Stomach smooth muscle (tissue), 2 donors: ENCODE measurements around the gene ARVCF.
A peak's percentile ranks its signal among the peaks of the same experiment; 100 is the strongest.

ENCODE experiments used
- H3K27ac ChIP-seq: one replicate; pipeline ENCODE4 v1.7.0; 2013; ENCODE audit warnings: mild to moderate bottlenecking, low read length, inconsistent platforms
- H3K27me3 ChIP-seq, 2 donors: one replicate each; pipeline ENCODE4 v1.7.0; 2013; ENCODE audit warnings: low read length in 2 of 2; ENCODE audit not compliant: insufficient read depth in 2 of 2, control insufficient read depth in 1 of 2
- H3K36me3 ChIP-seq, 2 donors: one replicate each; pipeline ENCODE4 v1.7.0; 2013; ENCODE audit warnings: low read length in 2 of 2; ENCODE audit not compliant: control insufficient read depth in 2 of 2, insufficient read depth in 2 of 2
- H3K4me1 ChIP-seq: one replicate; pipeline ENCODE4 v1.7.0; 2013; ENCODE audit warnings: low read length; ENCODE audit not compliant: control insufficient read depth, insufficient read depth
- H3K4me3 ChIP-seq, 2 donors: one replicate each; pipeline ENCODE4 v1.7.0; 2013; ENCODE audit warnings: low read length in 2 of 2
- H3K9ac ChIP-seq, 2 donors: one replicate each; pipeline ENCODE4 v1.7.0; 2013; ENCODE audit warnings: low read length in 2 of 2, mild to moderate bottlenecking in 1 of 2
- H3K9me3 ChIP-seq, 2 donors: one replicate each; pipeline ENCODE4 v1.7.0; 2013; ENCODE audit warnings: low read length in 2 of 2; ENCODE audit not compliant: control insufficient read depth in 2 of 2
- donor health status: healthy.
- donor health status: Pancreatic carcinoma.

The ARVCF gene, protein sequence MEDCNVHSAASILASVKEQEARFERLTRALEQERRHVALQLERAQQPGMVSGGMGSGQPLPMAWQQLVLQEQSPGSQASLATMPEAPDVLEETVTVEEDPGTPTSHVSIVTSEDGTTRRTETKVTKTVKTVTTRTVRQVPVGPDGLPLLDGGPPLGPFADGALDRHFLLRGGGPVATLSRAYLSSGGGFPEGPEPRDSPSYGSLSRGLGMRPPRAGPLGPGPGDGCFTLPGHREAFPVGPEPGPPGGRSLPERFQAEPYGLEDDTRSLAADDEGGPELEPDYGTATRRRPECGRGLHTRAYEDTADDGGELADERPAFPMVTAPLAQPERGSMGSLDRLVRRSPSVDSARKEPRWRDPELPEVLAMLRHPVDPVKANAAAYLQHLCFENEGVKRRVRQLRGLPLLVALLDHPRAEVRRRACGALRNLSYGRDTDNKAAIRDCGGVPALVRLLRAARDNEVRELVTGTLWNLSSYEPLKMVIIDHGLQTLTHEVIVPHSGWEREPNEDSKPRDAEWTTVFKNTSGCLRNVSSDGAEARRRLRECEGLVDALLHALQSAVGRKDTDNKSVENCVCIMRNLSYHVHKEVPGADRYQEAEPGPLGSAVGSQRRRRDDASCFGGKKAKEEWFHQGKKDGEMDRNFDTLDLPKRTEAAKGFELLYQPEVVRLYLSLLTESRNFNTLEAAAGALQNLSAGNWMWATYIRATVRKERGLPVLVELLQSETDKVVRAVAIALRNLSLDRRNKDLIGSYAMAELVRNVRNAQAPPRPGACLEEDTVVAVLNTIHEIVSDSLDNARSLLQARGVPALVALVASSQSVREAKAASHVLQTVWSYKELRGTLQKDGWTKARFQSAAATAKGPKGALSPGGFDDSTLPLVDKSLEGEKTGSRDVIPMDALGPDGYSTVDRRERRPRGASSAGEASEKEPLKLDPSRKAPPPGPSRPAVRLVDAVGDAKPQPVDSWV

DNA sequence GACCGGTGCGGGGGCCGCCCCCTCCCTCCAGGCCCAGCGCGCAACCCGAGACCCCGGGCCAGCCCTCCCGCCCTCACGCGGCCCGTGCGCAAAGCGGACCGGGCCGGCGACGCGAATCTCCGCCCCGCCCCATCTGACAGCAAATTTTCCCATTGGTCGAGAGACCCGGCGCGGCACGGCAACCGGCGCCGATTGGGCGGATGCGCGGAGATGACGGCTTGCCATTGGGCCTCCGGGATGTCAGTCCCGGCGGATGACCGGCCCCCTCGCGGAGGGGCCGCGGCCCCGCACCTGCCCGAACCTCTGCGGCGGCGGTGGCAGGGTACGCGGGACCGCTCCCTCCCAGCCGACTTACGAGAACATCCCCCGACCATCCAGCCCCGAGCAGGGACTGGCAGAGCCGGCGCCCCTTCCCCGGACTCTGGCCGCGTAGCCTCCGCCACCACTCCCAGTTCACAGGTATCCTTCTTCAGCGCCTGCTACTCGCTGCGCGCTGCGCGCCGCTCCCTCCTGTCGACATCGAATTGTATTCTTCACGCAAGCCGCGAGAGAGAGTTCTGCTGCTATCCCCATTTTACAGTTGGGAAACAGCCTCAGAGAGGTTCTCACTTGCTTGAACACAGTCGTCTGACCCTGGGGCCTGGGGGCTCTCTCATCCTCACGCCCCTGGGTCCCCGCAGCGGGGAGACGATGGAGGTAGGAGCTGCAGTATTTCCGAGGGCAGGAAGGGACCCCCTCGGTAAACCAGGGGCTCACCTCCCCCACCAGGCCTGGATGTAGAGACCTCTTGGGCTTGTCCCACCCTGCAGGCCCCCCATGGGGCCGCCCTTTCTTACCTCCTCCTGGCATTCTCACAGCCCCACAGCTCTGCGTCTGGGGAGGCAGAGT is at the start of gene ARVCF:
TSS of gene ARVCF (minus strand) at position 90 of the 888 bp plus-strand sequence. CDS start 26,029 bp downstream, outside the sequence.
- Histone ChIP-seq H3K4me1 (peaks cover 43% of the 10 kb centered on the region), H3K27ac (no peak within 1 kb of the TSS), H3K4me3 (peak within 1 kb of the TSS; percentile 85 to 91), H3K36me3 (no peaks in the 10 kb centered on the region), H3K27me3 (no peaks in the 10 kb centered on the region), H3K9me3 (no peaks in the 10 kb centered on the region), H3K9ac (peak within 1 kb of the TSS; percentile 47 to 72)

DNA sequence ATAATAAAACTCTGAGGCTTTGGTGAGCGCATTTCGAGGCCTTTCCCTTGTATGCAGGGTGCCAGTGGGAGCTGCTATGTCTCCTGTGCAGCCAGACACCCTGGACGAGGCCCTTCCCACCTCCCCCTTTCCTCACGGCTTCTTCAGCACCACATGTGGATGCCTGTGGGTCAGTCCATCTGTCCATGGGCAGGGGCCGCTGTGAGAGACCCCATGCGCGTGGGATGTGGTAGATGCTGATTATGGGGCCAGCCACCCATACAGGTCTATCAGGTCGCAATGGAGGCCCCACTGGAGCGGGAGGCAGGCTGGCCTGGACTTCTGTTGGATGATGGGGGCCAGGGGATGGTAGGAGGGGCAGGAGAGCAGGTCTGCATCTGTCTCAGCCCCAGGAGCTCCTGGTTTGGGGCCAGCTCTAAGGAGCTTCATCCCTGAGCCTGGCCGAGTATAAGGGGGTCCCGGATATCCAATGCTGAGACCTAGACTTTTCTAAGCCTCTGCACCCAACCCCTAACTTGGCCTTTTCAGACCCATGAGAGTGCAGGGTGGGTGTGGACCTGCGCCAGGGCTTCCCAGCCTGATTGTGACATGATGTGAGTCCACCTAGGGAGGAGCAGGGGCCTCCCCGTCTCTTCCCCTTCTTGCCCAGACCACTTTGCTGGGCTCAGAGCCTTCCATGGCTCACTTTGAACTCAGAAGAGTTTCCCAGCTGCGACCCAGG is 49.4 kb upstream of the ARVCF start:
- H3K27me3 ChIP-seq, result no peaks in the 10 kb centered on the region
- no peak overlapping the region for H3K27ac ChIP-seq
- H3K36me3 ChIP-seq, result peaks cover 4 to 21% of the 10 kb centered on the region in 2 donors
- H3K4me3 ChIP-seq, result no peak overlapping the region
- H3K4me1 ChIP-seq, result no peaks in the 10 kb centered on the region
- H3K9ac ChIP-seq, result no peak overlapping the region
- no peaks in the 10 kb centered on the region for H3K9me3 ChIP-seq

DNA sequence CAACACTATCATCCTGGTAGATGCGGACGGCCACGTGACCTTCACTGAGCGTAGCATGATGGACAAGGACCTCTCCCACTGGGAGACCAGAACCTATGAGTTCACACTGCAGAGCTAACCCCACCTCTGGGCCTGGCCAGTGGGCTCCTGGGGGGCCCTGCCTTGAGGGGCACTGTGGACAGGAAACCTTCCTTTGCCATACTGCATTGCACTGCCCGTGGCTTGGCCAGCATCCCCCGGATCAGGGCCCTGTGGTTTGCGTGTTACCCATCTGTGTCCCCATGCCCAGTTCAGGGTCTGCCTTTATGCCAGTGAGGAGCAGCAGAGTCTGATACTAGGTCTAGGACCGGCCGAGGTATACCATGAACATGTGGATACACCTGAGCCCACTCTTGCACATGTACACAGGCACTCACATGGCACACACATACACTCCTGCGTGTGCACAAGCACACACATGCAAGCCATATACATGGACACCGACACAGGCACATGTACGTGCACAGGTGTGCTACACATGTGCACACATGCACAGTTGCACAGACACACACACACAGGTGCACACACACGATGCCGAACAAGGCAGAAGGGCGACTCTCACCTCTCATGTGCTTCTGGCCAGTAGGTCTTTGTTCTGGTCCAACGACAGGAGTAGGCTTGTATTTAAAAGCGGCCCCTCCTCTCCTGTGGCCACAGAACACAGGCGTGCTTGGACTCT is 48.1 kb upstream of the ARVCF start:
- H3K9me3 ChIP-seq, result no peaks in the 10 kb centered on the region
- peaks cover 4 to 23% of the 10 kb centered on the region in 2 donors for H3K36me3 ChIP-seq
- no peaks in the 10 kb centered on the region for H3K4me1 ChIP-seq
- no peak overlapping the region for H3K4me3 ChIP-seq
- H3K9ac ChIP-seq, result no peak overlapping the region
- no peak overlapping the region for H3K27ac ChIP-seq
- no peaks in the 10 kb centered on the region for H3K27me3 ChIP-seq

DNA sequence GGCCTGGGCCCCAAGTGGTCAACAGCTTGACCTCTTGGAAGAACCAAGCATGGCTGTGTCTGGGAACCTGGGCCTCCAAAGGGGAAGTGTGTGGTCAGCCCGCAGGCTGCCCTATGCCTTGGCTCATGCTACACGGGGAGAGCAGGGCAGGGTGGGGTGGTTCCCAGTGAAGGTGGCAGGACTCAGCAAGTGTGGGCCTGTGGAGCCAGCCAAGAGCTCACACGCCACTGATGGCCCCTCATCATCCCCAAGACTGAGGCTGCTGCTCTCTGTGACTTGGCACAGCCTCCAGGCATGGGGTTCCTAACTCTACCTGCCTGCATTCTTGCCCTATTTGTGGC is 47.5 kb upstream of the ARVCF start:
- no peaks in the 10 kb centered on the region for H3K9me3 ChIP-seq
- no peak overlapping the region for H3K27ac ChIP-seq
- H3K4me3 ChIP-seq, result no peak overlapping the region
- H3K4me1 ChIP-seq, result no peaks in the 10 kb centered on the region
- no peaks in the 10 kb centered on the region for H3K27me3 ChIP-seq
- H3K9ac ChIP-seq, result no peak overlapping the region
- peaks cover 4 to 23% of the 10 kb centered on the region in 2 donors for H3K36me3 ChIP-seq

DNA sequence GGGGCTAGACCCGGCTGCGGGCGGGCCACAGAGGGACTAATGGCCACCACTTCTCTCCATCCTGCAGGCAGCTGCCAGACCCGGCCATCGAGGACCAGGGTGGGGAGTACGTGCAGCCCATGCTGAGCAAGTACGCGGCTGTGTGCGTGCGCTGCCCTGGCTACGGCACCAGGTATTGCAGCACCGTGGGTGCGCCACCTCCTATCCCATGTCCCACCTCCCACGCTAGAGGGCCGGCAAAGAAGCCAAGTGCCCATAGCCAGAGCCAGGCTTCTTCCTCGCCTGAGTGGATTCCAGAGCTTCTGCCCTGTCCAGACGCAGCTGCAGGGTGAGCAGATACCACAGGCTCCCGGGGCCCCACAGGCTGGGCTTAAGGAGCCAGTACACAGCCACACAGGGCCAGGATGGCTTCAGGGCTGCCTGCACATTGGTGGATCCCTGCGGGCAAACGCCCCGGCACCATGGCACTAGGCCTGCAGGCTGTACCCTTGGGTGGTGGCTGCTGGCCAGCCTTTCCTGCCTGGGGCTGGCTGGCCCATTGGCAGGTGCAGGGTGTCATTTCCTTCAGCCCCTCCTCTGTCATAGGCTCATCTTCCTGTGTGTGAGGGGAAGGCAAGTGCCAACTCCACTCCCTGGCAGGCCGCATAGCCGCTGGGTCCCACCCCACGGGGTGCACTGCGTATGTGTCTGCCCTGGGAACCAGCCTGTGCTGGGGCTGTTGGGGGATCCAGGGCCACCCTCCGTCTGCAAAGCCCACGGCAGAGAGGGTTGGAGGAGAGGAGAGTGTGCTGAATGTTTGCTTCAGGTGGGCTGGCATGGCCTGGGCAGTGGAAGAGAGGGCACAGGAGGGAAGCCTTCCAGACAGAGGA is 46.9 kb upstream of the ARVCF start:
- Histone ChIP-seq H3K27ac (no peak overlapping the region), H3K9me3 (no peaks in the 10 kb centered on the region), H3K36me3 (peaks cover 4 to 26% of the 10 kb centered on the region in 2 donors), H3K9ac (no peak overlapping the region), H3K27me3 (no peaks in the 10 kb centered on the region), H3K4me3 (no peak overlapping the region), H3K4me1 (no peaks in the 10 kb centered on the region)

DNA sequence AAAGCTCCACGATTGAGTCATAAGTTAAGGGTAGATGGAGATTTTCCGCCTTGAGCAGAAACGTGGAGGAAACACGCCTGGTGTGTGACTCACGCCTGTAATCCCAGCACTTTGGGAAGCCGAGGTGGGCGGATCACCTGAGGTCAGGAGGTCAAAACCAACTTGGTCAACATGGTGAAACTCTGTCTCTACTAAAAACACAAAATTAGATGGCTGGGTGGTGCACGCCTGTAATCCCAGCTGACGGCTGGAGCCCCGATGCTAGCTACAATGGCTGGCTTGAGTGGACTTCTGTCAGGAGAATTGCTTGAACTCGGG is 46.1 kb upstream of the ARVCF start:
- H3K27me3 ChIP-seq, result no peaks in the 10 kb centered on the region
- no peak overlapping the region for H3K4me3 ChIP-seq
- peaks cover 4 to 30% of the 10 kb centered on the region in 2 donors for H3K36me3 ChIP-seq
- H3K27ac ChIP-seq, result no peak overlapping the region
- no peaks in the 10 kb centered on the region for H3K9me3 ChIP-seq
- no peak overlapping the region for H3K9ac ChIP-seq
- no peaks in the 10 kb centered on the region for H3K4me1 ChIP-seq

DNA sequence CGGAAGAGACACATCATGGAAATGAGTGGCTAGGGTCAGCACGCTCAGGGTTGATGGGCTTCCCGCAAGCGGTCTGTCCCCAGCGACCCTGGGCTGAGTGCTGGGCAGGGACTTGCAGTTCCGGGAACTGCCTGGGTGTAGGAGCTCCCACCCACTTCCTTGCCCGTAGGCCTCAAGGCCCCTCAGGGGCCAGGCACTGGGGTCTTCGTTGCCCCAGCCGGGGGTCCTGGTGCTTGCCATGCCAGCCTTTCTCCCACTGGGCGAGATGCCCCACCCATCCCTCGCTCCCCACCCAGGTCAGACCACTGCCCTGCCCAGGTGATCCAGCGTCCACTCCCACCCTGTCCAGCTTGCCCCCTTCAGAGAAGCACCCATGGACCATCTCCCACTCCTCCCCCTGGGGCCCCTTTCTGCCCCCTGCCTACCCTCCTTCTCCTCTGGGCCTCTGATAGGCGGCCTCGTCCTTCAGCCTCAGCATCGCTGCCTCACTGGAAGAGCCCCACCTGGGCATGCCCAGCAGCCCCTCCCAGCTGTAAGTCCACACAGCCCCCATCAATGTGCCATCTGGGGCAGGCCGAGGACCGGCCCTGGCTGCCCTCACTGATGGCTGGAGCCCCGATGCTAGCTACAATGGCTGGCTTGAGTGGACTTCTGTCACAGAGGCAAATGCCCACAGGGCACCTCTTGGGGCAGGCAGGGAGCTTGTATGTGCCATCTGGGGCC is 45.6 kb upstream of the ARVCF start:
- no peaks in the 10 kb centered on the region for H3K27me3 ChIP-seq
- no peak overlapping the region for H3K27ac ChIP-seq
- H3K9me3 ChIP-seq, result no peaks in the 10 kb centered on the region
- peaks cover 4 to 32% of the 10 kb centered on the region in 2 donors for H3K36me3 ChIP-seq
- H3K4me3 ChIP-seq, result no peak overlapping the region
- no peaks in the 10 kb centered on the region for H3K4me1 ChIP-seq
- H3K9ac ChIP-seq, result no peak overlapping the region

DNA sequence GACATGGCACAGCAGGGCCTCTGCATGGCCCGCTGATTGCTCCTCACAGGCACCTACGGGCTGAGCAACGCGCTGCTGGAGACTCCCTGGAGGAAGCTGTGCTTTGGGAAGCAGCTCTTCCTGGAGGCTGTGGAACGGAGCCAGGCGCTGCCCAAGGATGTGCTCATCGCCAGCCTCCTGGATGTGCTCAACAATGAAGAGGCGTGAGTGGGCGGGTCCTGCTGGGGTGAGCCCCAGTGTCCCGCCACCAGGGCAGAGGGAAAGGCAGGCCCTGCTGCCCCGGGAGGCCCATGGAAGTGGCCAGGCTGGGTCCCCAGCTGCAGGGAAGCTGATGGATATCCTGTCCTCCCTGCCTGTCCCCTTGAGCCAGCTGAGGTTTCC is 44.8 kb upstream of the ARVCF start:
- H3K4me1 ChIP-seq, result no peaks in the 10 kb centered on the region
- H3K36me3 ChIP-seq, result peaks cover 6 to 36% of the 10 kb centered on the region in 2 donors

More for the DNA sequence above, 44.8 kb upstream of the ARVCF start:
- no peak overlapping the region for H3K4me3 ChIP-seq
- no peak overlapping the region for H3K27ac ChIP-seq
- no peaks in the 10 kb centered on the region for H3K9me3 ChIP-seq
- no peak overlapping the region for H3K9ac ChIP-seq
- H3K27me3 ChIP-seq, result no peaks in the 10 kb centered on the region
